Daoy (cell line): Measurements from ENCODE around the gene ZNF428. TPM values are rescaled to one million over a fixed set of nuclear protein-coding genes. Genes with fewer than 3 reads are reported as not detected.
A peak's percentile ranks its signal among the peaks of the same experiment; 100 is the strongest.
"Not testable (repeated sequence)": the region's sequence is repeated elsewhere in the genome, so short reads cannot be mapped to it uniquely, and the experiment has no call there.

ENCODE experiments used
- DNase-seq: peaks from one replicate; pipeline ENCODE4 v3.0.0-alpha.2; 2015; ENCODE audit warnings: low read depth
- total RNA-seq: library from RNA; depleted of rRNA; stranded (reverse); fragments of >200 nt; shearing (Covaris generic); gene quantifications from 2 replicates; pipeline ENCODE4 v1.2.3, GENCODE V29; 2014; rRNA removed

ZNF428 gene
- 40.5 and 41.9 TPM in 2 replicates for total RNA-seq

DNA sequence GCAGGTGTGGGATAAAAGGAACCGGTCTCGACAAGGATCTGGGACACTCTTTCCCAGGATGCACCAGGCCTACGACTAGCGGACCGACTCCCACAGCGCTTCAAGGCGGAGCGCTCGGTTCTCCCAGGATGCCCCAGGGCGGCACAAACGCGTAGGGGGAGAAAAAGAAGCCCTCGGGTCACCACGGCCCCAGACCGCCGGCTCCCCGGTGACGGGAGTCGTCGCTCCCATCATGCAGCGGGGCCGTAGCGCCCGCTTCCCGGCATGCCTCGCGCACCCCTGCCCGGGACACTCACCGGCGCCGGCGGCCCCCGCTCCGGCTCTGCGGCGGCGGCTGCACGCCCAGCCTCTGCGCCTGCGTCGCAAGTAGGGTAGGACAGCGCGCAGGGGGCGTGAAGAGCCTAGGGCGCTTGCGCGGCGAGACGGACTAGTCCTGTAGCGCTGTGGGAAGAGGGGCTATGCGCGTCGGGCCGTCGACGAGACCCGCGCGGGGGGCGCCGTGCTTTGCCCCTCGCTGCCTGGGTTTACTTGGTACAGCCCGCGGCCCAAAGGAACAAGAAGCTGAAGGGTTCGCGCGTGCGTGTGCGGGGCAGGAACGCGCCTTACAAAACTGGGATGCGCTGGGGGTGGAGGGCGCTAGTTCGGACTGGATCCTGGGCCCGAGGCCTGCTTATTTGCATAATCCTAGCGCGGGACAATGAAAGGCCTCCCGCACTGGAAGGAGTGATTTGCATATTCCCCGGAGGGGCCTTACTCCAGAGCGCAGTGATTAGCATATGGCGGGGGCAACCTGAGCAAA is at the start of gene ZNF428:
ZNF428 (minus strand) TSS at position 368 of the 799 bp plus-strand sequence. CDS start 5,325 bp downstream, outside the sequence.
- DNase-seq, result peak; percentile 94

DNA sequence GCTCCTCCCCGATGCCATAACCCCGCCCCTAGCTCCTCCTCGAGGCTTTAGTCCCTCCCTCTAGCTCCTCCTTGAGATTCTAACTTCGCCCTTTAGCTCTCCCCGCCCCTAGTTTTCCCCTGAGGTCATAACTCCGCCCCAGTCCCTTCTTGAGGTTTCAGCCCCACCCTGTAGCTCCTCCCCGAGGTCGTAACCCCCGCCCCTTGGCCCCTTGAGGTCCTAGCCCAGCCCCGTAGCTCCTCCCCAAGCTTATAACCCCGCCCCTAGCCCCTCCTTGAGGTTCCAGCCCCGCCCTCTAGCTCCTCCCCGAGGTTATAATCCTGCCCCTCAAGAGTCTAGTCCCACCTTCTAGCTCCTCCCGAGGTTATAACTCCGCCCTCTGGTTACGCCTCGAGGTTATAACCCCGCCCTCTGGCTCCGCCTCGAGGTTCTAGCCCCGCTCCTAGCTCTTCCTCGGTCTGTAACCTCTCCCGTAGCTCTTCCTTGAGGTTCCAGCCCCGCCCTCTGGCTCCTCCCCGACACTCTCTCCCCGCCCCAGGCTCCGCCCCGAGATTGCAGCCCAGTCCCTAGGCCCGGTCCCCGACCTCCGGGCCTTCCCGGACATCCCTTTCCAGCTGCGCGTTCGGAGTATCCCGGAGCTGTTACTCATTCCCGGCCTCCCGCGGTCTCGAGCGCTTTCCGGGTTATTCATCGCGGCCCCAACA is 49.1 kb upstream of the ZNF428 start:
- DNase-seq, result peak; percentile 98

GRCh38 chr19:43667876-43668405 is 48.5 kb upstream of the ZNF428 start:
- no peak for DNase-seq

GRCh38 chr19:43667126-43667875 is 47.9 kb upstream of the ZNF428 start:
- no peak for DNase-seq

- DNase-seq, result no peak
These were observed 44.6 kb upstream of the ZNF428 start for GRCh38 chr19:43664018-43664417.

DNA sequence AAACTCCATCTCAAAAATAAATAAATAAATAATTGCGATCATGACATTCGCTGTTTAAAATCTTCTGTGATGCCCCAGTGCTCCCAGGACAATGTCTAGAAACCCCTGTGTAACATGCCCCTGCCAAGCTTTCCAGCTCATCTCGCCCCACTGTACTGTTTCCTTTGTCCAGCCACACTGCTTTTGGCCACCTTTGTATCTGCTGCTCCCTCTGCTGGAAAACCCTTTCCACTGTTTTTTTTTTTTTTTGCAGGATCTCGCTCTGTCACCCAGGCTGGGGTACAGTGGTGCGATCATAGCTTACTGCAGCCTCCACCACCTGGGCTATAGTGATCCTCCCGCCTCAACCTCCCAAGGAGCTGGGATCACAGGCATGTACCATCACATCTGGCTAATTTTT is 43.1 kb upstream of the ZNF428 start:
- DNase-seq, result no peak

GRCh38 chr19:43660971-43661360 is 41.5 kb upstream of the ZNF428 start:
- DNase-seq, result no peak

DNA sequence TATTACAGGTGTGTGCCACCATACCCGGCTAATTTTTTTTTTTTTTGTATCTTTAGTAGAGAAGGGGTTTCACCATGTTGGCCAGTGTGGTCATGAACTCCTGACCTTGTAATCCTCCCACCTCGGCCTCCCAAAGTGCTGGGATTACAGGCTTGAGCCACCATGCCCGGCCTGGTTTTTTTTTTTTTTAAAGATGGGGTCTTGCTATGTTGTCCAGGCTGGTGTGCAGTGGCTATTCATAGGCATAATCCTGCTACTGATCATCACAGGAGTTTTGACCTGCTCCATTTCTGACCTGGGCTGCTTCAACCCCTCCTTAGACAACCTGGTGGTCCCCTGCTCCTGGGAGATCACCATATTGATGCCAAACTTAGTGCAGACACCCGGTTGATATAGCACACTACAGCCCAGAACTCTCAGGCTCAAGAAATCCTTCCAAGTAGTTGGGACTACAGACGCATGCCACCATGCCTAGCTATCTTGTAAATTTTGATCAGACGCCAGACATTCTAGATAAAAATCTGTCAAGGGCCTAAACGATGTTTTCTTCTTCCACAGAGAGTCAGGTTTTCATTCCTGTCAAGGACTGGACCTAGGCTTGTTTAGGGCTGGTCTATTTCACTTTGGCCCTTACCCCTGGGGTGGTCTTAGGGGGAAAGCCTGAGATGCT is 41.0 kb upstream of the ZNF428 start:
- no peak for DNase-seq

DNA sequence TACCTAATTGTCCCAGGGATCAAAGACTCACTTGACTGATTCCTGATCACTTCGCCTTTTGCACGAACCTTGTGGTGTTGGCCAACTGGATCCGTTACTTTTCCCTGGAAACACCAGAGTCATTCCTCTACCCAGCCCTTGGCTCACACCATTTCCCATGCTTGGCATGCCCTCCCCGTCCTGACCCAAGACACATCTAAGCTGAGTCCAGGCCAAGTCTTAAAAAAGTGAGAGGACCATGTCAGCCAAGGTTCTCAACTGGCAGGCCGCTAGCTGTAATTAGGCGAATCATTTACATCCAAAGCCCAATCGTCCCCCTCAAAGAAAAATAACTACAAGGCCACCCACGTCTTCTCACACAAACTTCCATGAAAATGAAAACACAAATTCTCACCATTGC is 39.1 kb upstream of the ZNF428 start:
- no peak for DNase-seq

DNA sequence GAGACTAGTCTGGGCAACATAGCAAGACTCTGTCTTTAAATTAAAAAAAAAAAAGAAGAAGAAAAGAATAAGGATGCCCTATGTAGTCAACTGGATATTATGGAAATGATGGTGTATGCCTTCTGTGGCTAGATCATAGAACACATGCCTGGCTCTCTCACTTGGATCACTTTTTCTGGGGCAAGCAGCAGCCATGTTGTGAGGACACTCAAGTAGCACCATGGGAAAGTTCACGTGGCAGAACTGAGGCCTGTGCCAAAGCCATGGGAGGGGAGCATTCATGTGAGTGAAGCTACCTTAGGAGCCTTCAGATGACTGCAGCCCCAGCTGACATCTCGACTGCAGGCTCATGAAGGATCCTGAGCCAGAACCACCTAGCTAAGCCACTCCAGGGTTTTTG is 38.6 kb upstream of the ZNF428 start:
- DNase-seq, result no peak

- no peak for DNase-seq
These were observed 37.0 kb upstream of the ZNF428 start for GRCh38 chr19:43656436-43656835.

- no peak for DNase-seq
These were observed 33.1 kb upstream of the ZNF428 start for GRCh38 chr19:43652546-43652874.

DNA sequence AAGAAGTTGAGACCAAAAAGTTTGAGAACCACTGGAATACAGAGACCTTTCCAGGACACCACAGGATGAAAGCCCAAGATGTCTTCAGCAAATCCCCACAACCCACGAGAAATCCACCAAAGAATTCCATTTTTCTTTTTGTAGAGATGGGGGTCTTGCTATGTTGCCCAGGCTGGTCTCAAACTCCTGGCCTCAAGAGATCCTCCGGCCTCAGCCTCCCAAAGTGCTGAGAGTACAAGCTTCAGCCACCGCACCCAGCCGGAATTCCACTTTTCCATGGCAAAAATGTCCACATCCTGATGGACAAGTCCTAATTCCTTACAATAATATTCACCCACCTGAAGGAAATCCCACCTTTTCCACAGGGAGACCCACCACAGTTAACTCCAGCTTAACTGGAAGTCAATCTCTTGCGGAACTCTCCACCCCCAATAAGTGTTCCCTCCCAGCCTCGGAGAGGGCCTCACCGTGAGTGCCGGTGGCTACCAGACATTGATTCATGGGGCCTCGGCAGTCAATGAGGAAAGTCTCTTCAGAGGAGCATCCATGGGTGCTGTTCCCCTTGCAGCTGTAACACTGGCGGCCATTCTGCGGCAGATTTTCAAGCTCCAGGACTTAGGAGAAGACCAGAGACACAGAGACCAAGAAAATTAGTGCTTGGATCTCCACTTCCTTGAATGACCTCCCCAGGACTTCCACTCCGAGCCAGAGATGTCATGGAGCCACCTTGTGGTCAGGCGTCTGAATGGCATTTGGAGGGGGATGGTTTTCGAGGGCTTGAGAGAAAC is 32.5 kb upstream of the ZNF428 start:
- peak; percentile 55 for DNase-seq

GRCh38 chr19:43650276-43650675 is 30.8 kb upstream of the ZNF428 start:
- DNase-seq, result not testable (repeated sequence)

- no peak for DNase-seq
These were observed 30.1 kb upstream of the ZNF428 start for GRCh38 chr19:43649514-43649913.

GRCh38 chr19:43648633-43649032 is 29.2 kb upstream of the ZNF428 start:
- no peak for DNase-seq

DNA sequence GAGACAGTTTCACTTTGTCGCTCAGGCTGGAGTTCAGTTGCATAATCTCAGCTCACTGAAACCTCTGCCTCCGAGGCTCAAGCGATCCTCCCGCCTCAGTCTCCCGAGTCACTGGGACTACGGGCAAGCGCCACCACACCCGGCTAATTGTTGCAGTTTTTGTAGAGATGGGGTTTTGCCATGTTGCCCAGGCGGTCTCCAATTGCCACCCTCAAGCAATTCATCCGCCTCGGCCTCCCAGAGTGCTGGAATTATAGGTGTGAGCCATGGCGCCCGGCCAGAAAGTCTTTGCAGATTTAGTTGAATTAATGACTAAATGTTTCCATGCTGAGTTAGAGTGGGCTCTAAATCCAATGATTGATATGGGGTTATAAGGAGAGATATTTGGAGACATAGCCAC is 24.8 kb upstream of the ZNF428 start:
- no peak for DNase-seq

DNA sequence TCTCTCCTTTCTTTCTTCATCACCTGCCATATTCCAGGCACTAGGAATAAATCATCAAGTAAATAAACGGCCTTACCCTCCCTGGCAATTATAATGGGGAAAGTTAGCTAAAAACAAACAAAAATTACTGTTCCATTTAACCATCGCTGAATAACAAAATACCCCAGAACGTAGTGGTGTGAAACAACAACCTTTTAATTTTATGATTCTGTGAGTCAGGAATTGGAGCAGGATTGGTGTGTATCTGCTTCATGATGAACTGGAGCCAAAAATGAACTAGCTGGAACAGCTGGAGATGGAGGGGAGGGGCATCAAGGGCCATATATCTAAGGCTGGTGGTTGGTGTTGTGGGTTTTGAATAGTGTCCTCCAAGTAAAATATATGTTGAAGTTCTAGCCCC is 23.9 kb upstream of the ZNF428 start:
- DNase-seq, result no peak

- DNase-seq, result no peak
These were observed 23.1 kb upstream of the ZNF428 start for GRCh38 chr19:43642531-43642930.

- no peak for DNase-seq
These were observed 21.9 kb upstream of the ZNF428 start for GRCh38 chr19:43641333-43641732.

DNA sequence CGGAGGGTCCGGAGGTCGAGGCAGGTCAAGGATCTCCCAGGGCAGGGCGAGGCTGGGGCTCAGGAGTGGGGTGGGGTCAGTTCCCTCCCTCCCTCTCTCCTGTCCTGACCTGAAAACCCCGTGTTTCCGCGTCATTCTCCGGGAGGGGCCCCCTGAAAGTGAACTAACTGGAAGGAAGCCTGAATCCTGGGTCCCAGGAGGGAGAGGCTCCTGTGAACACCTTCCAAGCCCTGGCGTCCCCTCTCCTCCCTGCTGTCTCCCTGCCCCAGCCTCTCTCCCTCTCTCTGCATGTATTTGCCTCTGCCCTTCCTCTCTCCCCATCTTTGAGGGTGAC is 21.0 kb upstream of the ZNF428 start:
- no peak for DNase-seq
